GM12891 (cell line): Measurements from ENCODE around the gene OR4D11.
"Not testable (repeated sequence)": the region's sequence is repeated elsewhere in the genome, so short reads cannot be mapped to it uniquely, and the experiment has no call there.

Source experiments
- PAX5 ChIP-seq: IDR thresholded peaks from 2 replicates; pipeline ENCODE4 v1.6.1; 2011; ENCODE audit warnings: low read length, moderate library complexity, mild to moderate bottlenecking; ENCODE audit not compliant: insufficient read depth, severe bottlenecking
- POLR2A ChIP-seq: IDR thresholded peaks from 2 replicates; pipeline ENCODE4 v1.6.1; 2011; ENCODE audit warnings: low read depth, low read length, control low read depth
- POLR2AphosphoS5 ChIP-seq: IDR thresholded peaks from 2 replicates; pipeline ENCODE4 v1.6.1; 2011; ENCODE audit warnings: low read depth, low read length, control low read depth
- TAF1 ChIP-seq: IDR thresholded peaks from 2 replicates; pipeline ENCODE4 v1.6.1; 2011; ENCODE audit warnings: low read depth, low read length, control low read depth

GRCh38 chr11:59543713-59544112 is 40.3 kb downstream of the OR4D11 start:
- not testable (repeated sequence) for TF ChIP-seq POLR2A, POLR2AphosphoS5, TAF1, PAX5
